IMR-90 (cell line): ENCODE results near the gene SETX. TPM values are rescaled to one million over a fixed set of nuclear protein-coding genes. Genes with fewer than 3 reads are reported as not detected.

Experiments
- ATAC-seq: fragments of 200-7000 bp; cut with Tn5 transposase; 2 replicates; pipeline ENCODE4 v1.9.1; 2020; ENCODE audit warnings: low read depth, mild to moderate bottlenecking, moderate library complexity
- BruUV-seq: library from RNA; stranded (reverse); fragments of 400-500 nt; replicated peaks from 2 replicates; lab custom pipeline; 2021; lab: Mats Ljungman, UMichigan
- CTCF ChIA-PET: fragments of 300-600 bp; formaldehyde crosslinking; extraction: SDS; loops from one replicate; lab custom pipeline; 2021; ENCODE audit warnings: antibody characterized with exemption; lab: Yijun Ruan, JAX
- POLR2A ChIA-PET: fragments of 300-600 bp; sonication (Branson Sonifier 250); formaldehyde crosslinking; loops from one replicate; lab custom pipeline; 2022; ENCODE audit warnings: antibody characterized with exemption; ENCODE audit not compliant: unreplicated experiment; lab: Charles Lee
- DNase-seq: peaks from one replicate; pipeline ENCODE4 v3.0.0; 2013
- H2AFZ ChIP-seq: replicated peaks from 2 replicates; pipeline ENCODE3; 2013; ENCODE audit warnings: low read length, mild to moderate bottlenecking; ENCODE audit not compliant: poor library complexity
- H2AK5ac ChIP-seq: 2 replicates; pipeline ENCODE4 v1.6.1; 2013; ENCODE audit warnings: low read depth, low read length, inconsistent platforms
- H2AK9ac ChIP-seq: replicated peaks from 2 replicates; pipeline ENCODE3; 2013; ENCODE audit warnings: mild to moderate bottlenecking, low read depth, low read length, moderate library complexity; ENCODE audit not compliant: poor library complexity
- H2BK120ac ChIP-seq: 2 replicates; pipeline ENCODE4 v1.6.1; 2013; ENCODE audit warnings: low read depth, low read length, inconsistent platforms
- H2BK15ac ChIP-seq: 3 replicates; pipeline ENCODE4 v1.6.1; 2013; ENCODE audit warnings: low read depth, low read length, inconsistent platforms
- H2BK20ac ChIP-seq: 2 replicates; pipeline ENCODE4 v1.6.1; 2013; ENCODE audit warnings: low read depth, mild to moderate bottlenecking, inconsistent platforms, low read length, moderate library complexity
- H2BK5ac ChIP-seq: 2 replicates; pipeline ENCODE4 v1.6.1; 2013; ENCODE audit warnings: mild to moderate bottlenecking, low read depth, low read length, inconsistent platforms; ENCODE audit not compliant: poor library complexity, severe bottlenecking
- H3K14ac ChIP-seq: replicated peaks from 2 replicates; pipeline ENCODE4 v1.6.1; 2013; ENCODE audit warnings: low read depth, low read length, inconsistent platforms
- H3K18ac ChIP-seq: 2 replicates; pipeline ENCODE4 v1.6.1; 2013; ENCODE audit warnings: low read depth, low read length, control low read depth
- H3K23ac ChIP-seq: 2 replicates; pipeline ENCODE4 v1.6.1; 2013; ENCODE audit warnings: low read depth, low read length, inconsistent platforms
- H3K27ac ChIP-seq: 2 replicates; pipeline ENCODE4 v1.5.1; 2013; ENCODE audit warnings: mild to moderate bottlenecking, control low read depth, low read length; ENCODE audit not compliant: insufficient read depth
- H3K27me3 ChIP-seq: 2 replicates; pipeline ENCODE4 v1.6.1; 2013; ENCODE audit warnings: low read length; ENCODE audit not compliant: control insufficient read depth, insufficient read depth
- H3K36me3 ChIP-seq: 2 replicates; pipeline ENCODE4 v1.6.1; 2013; ENCODE audit warnings: low read length, mixed read lengths; ENCODE audit not compliant: control insufficient read depth, insufficient read depth
- H3K4ac ChIP-seq: 2 replicates; pipeline ENCODE4 v1.6.1; 2013; ENCODE audit warnings: low read depth, low read length, inconsistent platforms
- H3K4me1 ChIP-seq: 2 replicates; pipeline ENCODE4 v1.6.1; 2013; ENCODE audit warnings: low read length, mixed read lengths; ENCODE audit not compliant: control insufficient read depth, insufficient read depth
- H3K4me2 ChIP-seq: 2 replicates; pipeline ENCODE4 v1.6.1; 2013; ENCODE audit warnings: low read depth, mild to moderate bottlenecking, control low read depth, low read length, moderate library complexity
- H3K4me3 ChIP-seq: 2 replicates; pipeline ENCODE4 v1.5.1; 2013; ENCODE audit warnings: low read depth, mild to moderate bottlenecking, control low read depth, low read length, moderate library complexity; ENCODE audit not compliant: insufficient read depth
- H3K56ac ChIP-seq: 2 replicates; pipeline ENCODE4 v1.6.1; 2013; ENCODE audit warnings: low read length, inconsistent platforms; ENCODE audit not compliant: insufficient read depth; ENCODE audit errors: extremely low read depth
- H3K79me1 ChIP-seq, 2 experiments: 2 replicates each; pipeline ENCODE4 v1.6.1; 2013; ENCODE audit warnings: low read length in 2 of 2, inconsistent platforms in 1 of 2, low read depth in 1 of 2
- H3K9ac ChIP-seq: 2 replicates; pipeline ENCODE4 v1.6.1; 2013; ENCODE audit warnings: low read depth, low read length, control low read depth
- H3K9me1 ChIP-seq: 2 replicates; pipeline ENCODE4 v1.6.1; 2013; ENCODE audit warnings: low read length, inconsistent platforms; ENCODE audit not compliant: insufficient read depth
- H3K9me3 ChIP-seq: 2 replicates; pipeline ENCODE4 v1.6.1; 2013; ENCODE audit warnings: low read length; ENCODE audit not compliant: control insufficient read depth, insufficient read depth
- H4K20me1 ChIP-seq: 2 replicates; pipeline ENCODE4 v1.6.1; 2013; ENCODE audit warnings: low read length, inconsistent platforms; ENCODE audit not compliant: insufficient read depth
- H4K5ac ChIP-seq: 2 replicates; pipeline ENCODE4 v1.6.1; 2013; ENCODE audit warnings: mild to moderate bottlenecking, low read depth, low read length, control low read depth
- H4K8ac ChIP-seq, 2 experiments: 2 replicates each; pipeline ENCODE4 v1.6.1; 2013; ENCODE audit warnings: low read depth in 2 of 2, low read length in 2 of 2, control low read depth in 1 of 2, inconsistent platforms in 1 of 2
- H4K91ac ChIP-seq: 2 replicates; pipeline ENCODE4 v1.6.1; 2013; ENCODE audit warnings: low read depth, low read length, inconsistent platforms; ENCODE audit not compliant: insufficient read depth
- MAFK ChIP-seq: IDR thresholded peaks from 2 replicates; pipeline ENCODE4 v1.6.1; 2012; ENCODE audit warnings: low read depth, low read length, improper control_type of control experiment
- MAZ ChIP-seq: IDR thresholded peaks from 2 replicates; pipeline ENCODE4 v1.6.1; 2012; ENCODE audit warnings: low read depth, mild to moderate bottlenecking, low read length, improper control_type of control experiment, moderate library complexity, borderline replicate concordance
- MXI1 ChIP-seq: IDR thresholded peaks from 2 replicates; pipeline ENCODE4 v1.6.1; 2012; ENCODE audit warnings: low read depth, mild to moderate bottlenecking, low read length, moderate library complexity, borderline replicate concordance
- NFE2L2 ChIP-seq: fragments of 150-350 bp; IDR thresholded peaks from 2 replicates; pipeline ENCODE4 v1.6.1; 2016; ENCODE audit warnings: low read depth, mild to moderate bottlenecking, low read length
- RAD21 ChIP-seq: IDR thresholded peaks from 2 replicates; pipeline ENCODE4 v1.6.1; 2012; ENCODE audit warnings: low read length, improper control_type of control experiment
- RCOR1 ChIP-seq: IDR thresholded peaks from 2 replicates; pipeline ENCODE4 v1.6.1; 2012; ENCODE audit warnings: mild to moderate bottlenecking, low read length, improper control_type of control experiment; ENCODE audit not compliant: insufficient replicate concordance
- RFX5 ChIP-seq: IDR thresholded peaks from 2 replicates; pipeline ENCODE4 v1.8.0; 2012; ENCODE audit warnings: low read depth, mild to moderate bottlenecking, low read length, moderate library complexity
- SMC3 ChIP-seq: fragments of 150-350 bp; IDR thresholded peaks from 2 replicates; pipeline ENCODE4 v1.6.1; 2016; ENCODE audit warnings: low read depth, mild to moderate bottlenecking, antibody characterized with exemption, low read length, moderate library complexity
- WGBS, 2 experiments: methylation state at CpG; one replicate each; pipeline versions ENCODE4 v1.1.5 to v1.1.7; 2013; ENCODE audit warnings: missing lambda C conversion rate in 2 of 2; ENCODE audit not compliant: insufficient read length in 1 of 2; ENCODE audit errors: extremely low coverage in 2 of 2; 5-methylcytosine and 5-hydroxymethylcytosine counted together
- dilution Hi-C: fragments of 300-500 bp; cut with HindIII; formaldehyde crosslinking; loops from one replicate; pipeline ENCODE4 v1.14.3; 2018; ENCODE audit warnings: low sequenced_read_pairs; ENCODE audit not compliant: unreplicated experiment
- in situ Hi-C: fragments of 300-500 bp; cut with MboI; formaldehyde crosslinking; loops from 3 replicates; pipeline ENCODE4 v1.14.3; 2019; ENCODE audit warnings: low sequenced_read_pairs, inconsistent platforms, mixed read lengths
- intact Hi-C: fragments of 100-400 bp; cut with micrococcal nuclease; formaldehyde crosslinking; loops from 2 replicates; pipeline ENCODE4 v1.10.0; 2022
- polyA plus RNA-seq, 3 experiments: library from polyadenylated mRNA; depleted of rRNA; stranded (reverse); fragments of >200 nt; gene quantifications; 2 replicates each; pipeline ENCODE4 v1.2.3, GENCODE V29; 2012; ENCODE audit warnings: low replicate concordance in 1 of 3
- total RNA-seq: library from RNA; depleted of rRNA; stranded (reverse); fragments of >200 nt; gene quantifications from 2 replicates; pipeline ENCODE4 v1.2.3, GENCODE V29; 2012
- TF ChIP-seq, protein P1 (sequence below): fragments of 150-350 bp; IDR thresholded peaks from 2 replicates; pipeline ENCODE4 v1.6.1; 2016; ENCODE audit warnings: low read depth, mild to moderate bottlenecking, low read length, moderate library complexity, borderline replicate concordance
- TF ChIP-seq, protein P2 (sequence below): fragments of 150-350 bp; IDR thresholded peaks from 2 replicates; pipeline ENCODE4 v1.6.1; 2017; ENCODE audit warnings: mild to moderate bottlenecking, antibody characterized with exemption, low read length, low read depth

The SETX gene
- total and polyA plus RNA-seq, 2 of the 4 experiments (the other 2 are of a cell fraction) = 13.1 to 55.0 TPM

DNA sequence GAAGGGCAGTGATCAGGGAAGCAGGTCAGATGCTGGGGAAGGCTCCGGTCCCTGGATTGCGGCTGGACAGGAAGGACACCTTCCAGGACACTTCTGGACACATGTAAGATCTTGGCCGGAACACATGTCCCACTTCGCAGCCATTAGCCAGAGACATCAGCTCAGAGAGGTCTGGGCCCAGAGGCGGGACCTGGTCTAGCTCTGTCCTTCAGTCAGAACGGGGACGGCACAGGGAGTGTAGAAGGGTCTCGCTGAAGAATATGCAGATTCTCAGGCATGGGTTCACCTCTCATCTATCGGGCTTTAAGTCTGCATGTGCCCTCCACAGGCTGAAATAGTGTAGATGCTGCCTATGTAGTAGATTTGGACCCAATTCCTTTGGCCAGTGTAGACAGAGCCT is 119.7 kb downstream of the SETX start:
- intact Hi-C loops = no loop called here

More for the DNA sequence above, 119.7 kb downstream of the SETX start:
- no peak for DNase-seq
- dilution Hi-C loops = no loop called here
- Histone ChIP-seq H3K9me3 (no peaks in the 10 kb centered on the region), H3K4me2 (no peak overlapping the region), H2AK9ac (no peak overlapping the region), H4K20me1 (peaks cover 3% of the 10 kb centered on the region), H4K5ac (no peak overlapping the region), H3K27ac (no peak overlapping the region), H3K4me3 (no peak overlapping the region), H2BK15ac (no peak overlapping the region), H2AK5ac (no peak overlapping the region), H3K4me1 (no peaks in the 10 kb centered on the region), H3K36me3 (no peaks in the 10 kb centered on the region), H4K8ac (no peak overlapping the region), H2BK5ac (no peak overlapping the region), H3K9ac (no peak overlapping the region), H3K23ac (no peak overlapping the region), H3K4ac (no peak overlapping the region), H3K27me3 (peaks cover 55% of the 10 kb centered on the region), H2BK120ac (no peak overlapping the region), H3K18ac (no peak overlapping the region), H3K9me1 (no peaks in the 10 kb centered on the region), H3K56ac (no peak overlapping the region), H3K79me1 (no peaks in the 10 kb centered on the region), H2BK20ac (no peak overlapping the region), H4K91ac (no peak overlapping the region), H2AFZ (no peak overlapping the region), H3K14ac (no peak overlapping the region)
- TF ChIP-seq MXI1 = no peak
- TF ChIP-seq MAFK = no peak
- TF ChIP-seq NFE2L2 = no peak
- TF ChIP-seq, protein P1, sequence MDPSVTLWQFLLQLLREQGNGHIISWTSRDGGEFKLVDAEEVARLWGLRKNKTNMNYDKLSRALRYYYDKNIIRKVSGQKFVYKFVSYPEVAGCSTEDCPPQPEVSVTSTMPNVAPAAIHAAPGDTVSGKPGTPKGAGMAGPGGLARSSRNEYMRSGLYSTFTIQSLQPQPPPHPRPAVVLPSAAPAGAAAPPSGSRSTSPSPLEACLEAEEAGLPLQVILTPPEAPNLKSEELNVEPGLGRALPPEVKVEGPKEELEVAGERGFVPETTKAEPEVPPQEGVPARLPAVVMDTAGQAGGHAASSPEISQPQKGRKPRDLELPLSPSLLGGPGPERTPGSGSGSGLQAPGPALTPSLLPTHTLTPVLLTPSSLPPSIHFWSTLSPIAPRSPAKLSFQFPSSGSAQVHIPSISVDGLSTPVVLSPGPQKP = no peak
- TF ChIP-seq MAZ = no peak
- no peak for TF ChIP-seq SMC3
- TF ChIP-seq RCOR1 = no peak
- TF ChIP-seq, protein P2, sequence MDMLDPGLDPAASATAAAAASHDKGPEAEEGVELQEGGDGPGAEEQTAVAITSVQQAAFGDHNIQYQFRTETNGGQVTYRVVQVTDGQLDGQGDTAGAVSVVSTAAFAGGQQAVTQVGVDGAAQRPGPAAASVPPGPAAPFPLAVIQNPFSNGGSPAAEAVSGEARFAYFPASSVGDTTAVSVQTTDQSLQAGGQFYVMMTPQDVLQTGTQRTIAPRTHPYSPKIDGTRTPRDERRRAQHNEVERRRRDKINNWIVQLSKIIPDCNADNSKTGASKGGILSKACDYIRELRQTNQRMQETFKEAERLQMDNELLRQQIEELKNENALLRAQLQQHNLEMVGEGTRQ = no peak
- no peak for TF ChIP-seq RAD21
- TF ChIP-seq RFX5 = no peak
- WGBS, 2 experiments = 76% methylated on average over 6 of the region's 9 CpGs; no CpG with 5 or more reads in 1 of the 2 experiments
- no peak for ATAC-seq
- CTCF ChIA-PET = interaction anchor here (0.8 kb wide), 1 partner anchor 26 kb away, joined by 3 read pairs; no protein-coding TSS in a partner anchor
- BruUV-seq = no TSS peak
- POLR2A ChIA-PET = no interaction called here
- in situ Hi-C loops = no loop called here
